Choroid plexus epithelial cell (primary cell): ENCODE results near the gene TRPV3.
"Not testable (repeated sequence)": the region's sequence is repeated elsewhere in the genome, so short reads cannot be mapped to it uniquely, and the experiment has no call there.

Experiments
- DNase-seq: peaks from one replicate; pipeline ENCODE4 v3.0.0-alpha.2; 2010; ENCODE audit warnings: low read depth
- H3K4me3 ChIP-seq: 2 replicates; pipeline ENCODE4 v1.5.1; 2011; ENCODE audit warnings: low read depth, mild to moderate bottlenecking, control low read depth, low read length, moderate library complexity
- CTCF ChIP-seq: conservative IDR thresholded peaks from 2 replicates; pipeline ENCODE4 v1.5.1; 2011; ENCODE audit warnings: low read depth, mild to moderate bottlenecking, control low read depth, inconsistent platforms, low read length, moderate library complexity

TRPV3 gene

GRCh38 chr17:3475251-3475685 lies 82.3 kb downstream of the TRPV3 start:
- peak; percentile 6 for DNase-seq
- no peak for TF ChIP-seq CTCF
- H3K4me3 ChIP-seq = no peak overlapping the region

GRCh38 chr17:3474212-3474611 lies 83.4 kb downstream of the TRPV3 start:
- H3K4me3 ChIP-seq = no peak overlapping the region
- TF ChIP-seq CTCF = no peak
- DNase-seq = peak; percentile 27

GRCh38 chr17:3472137-3472536 lies 85.5 kb downstream of the TRPV3 start:
- no peak for DNase-seq
- TF ChIP-seq CTCF = no peak
- H3K4me3 ChIP-seq = no peak overlapping the region

- no peak for DNase-seq
- no peak for TF ChIP-seq CTCF
- no peak within 1 kb of the TSS for H3K4me3 ChIP-seq
These were observed 86.0 kb downstream of the TRPV3 start, which contains the start of gene SPATA22 for GRCh38 chr17:3471599-3471998. TSS of gene SPATA22 (minus strand) at chr17:3471819. CDS start at chr17:3469325, 2,494 bp downstream.

- TF ChIP-seq CTCF = no peak
- H3K4me3 ChIP-seq = no peak overlapping the region
- no peak for DNase-seq
These were observed 88.1 kb downstream of the TRPV3 start for GRCh38 chr17:3469529-3469928.

GRCh38 chr17:3466355-3466754 lies 91.3 kb downstream of the TRPV3 start:
- DNase-seq, H3K4me3 ChIP-seq: not testable (repeated sequence)
